HG03097 (cell line): ENCODE data around the gene NT5C.
A peak's percentile ranks its signal among the peaks of the same experiment; 100 is the strongest.
"Not testable (repeated sequence)": the region's sequence is repeated elsewhere in the genome, so short reads cannot be mapped to it uniquely, and the experiment has no call there.

Experiments
- ATAC-seq: cut with Tn5 transposase; IDR thresholded peaks from one replicate; pipeline ENCODE4 v1.9.1; 2021; ENCODE audit not compliant: unreplicated experiment, low FRiP score

Gene NT5C

GRCh38 chr17:75131278-75132017 is at the start of gene NT5C:
TSS of gene NT5C (minus strand) at chr17:75131742. CDS start at chr17:75131707, 35 bp downstream.
- ATAC-seq, result peak; percentile 56

- no peak for ATAC-seq
Observed at GRCh38 chr17:75181110-75181509, 49.6 kb upstream of the NT5C start.

DNA sequence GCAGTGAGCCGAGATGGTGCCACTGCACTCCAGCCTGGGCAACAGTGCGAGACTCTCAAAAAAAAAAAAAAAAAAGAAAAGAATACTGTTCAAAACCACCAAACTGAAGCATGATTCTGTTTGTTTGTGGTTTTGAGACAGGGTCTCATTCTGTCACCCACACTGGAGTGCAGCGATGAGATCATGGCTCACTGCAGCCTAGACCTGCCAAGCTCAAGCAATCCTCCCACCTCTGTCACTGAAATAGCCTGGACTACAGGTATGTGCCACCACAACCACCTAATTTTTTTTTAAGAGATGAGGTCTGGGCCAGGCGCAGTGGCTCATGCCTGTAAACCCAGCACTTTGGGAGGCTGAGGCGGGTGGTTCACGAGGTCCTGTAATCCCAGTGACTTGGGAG is 46.9 kb upstream of the NT5C start:
- no peak for ATAC-seq

DNA sequence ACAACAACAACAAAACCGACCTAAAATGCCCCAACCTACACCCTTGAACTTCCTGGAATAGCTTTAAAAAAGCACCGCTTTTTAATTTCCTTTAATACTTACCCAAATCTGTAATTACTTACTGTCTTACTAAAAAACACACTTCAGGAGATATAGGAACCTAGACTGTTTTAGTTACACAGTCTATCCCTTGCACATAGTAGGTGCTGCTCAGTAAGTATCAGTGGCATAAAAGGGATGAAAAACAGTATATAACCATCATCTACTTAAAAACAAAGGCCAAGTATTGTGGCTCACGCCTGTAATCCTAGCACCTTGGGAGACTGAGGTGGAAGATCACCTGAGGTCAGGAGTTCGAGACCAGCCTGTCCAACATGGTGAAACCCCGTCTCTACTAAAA is 45.1 kb upstream of the NT5C start:
- ATAC-seq, result no peak

DNA sequence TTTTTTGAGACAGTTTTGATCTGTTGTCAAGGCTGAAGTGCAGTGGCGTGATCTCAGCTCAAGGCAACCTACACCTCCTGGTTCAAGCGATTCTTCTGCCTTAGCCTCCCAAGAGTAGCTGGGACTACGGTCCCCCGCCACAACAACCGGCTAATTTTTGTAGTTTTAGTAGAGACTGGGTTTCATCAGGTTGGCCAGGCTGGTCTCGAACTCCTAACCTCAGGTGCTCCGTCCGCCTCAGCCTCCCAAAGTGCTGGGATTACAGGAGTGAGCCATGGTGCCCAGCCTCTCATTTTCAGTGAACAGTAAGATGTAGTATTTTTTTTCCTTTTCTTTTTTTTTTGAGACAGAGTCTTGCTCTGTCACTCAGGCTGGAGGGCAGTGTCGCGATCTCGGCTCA is 43.5 kb upstream of the NT5C start:
- no peak for ATAC-seq

- no peak for ATAC-seq
Observed at GRCh38 chr17:75173526-75173925, 42.0 kb upstream of the NT5C start.

DNA sequence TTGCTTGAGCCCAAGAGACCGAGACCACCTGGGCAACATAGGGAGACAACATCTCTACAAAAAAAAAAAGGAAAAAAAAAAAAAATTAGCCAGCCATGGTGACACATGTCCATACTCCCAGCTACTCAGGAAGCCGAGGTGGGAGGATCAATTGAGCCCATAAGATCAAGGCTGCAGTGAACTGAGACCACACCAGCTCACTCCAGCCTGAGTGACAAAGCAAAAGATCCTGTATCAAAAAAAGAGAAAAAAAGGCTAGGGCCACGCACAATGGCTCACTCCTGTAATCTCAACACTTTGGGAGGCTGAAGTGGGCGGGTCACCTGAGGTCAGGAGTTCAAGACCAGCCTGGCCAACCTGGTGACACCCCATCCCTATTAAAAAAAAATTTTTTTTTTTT is 37.5 kb upstream of the NT5C start:
- no peak for ATAC-seq

DNA sequence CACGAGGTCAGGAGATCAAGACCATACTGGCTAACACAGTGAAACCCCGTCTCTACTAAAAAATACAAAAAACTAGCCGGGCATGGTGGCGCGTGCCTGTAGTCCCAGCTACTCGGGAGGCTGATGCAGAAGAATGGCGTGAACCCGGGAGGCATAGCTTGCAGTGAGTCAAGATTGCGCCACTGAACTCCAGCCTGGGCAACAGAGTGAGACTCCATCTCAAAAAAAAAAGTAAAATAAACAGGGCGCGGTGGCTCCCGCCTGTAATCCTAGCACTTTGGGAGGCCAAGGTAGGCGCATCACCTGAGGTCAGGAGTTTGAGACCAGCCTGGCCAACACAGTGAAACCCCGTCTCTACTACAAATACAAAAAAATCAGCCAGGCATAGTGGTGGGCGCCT is 33.1 kb upstream of the NT5C start:
- not testable (repeated sequence) for ATAC-seq

DNA sequence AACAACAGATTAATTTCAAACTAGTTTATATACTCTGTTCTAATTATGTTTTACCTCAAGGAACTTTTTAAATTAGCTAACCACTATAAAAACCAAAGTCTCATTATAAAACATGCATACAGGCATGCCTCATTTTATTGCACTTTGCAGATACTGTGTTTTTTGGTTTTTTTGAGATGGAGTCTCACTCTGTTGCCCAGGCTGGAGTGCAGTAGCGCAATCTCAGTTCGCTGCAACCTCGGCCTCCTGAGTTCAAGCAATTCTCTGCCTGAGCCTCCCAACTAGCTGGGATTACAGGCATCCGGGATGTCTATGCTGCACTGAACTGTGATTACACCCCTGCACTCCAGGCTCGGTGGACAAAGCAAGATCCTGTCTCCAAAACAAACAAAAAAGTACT is 31.5 kb upstream of the NT5C start:
- no peak for ATAC-seq

- no peak for ATAC-seq
Observed at GRCh38 chr17:75160211-75160610, 28.7 kb upstream of the NT5C start.

- no peak for ATAC-seq
Observed at GRCh38 chr17:75159196-75160031, 27.9 kb upstream of the NT5C start.

GRCh38 chr17:75158480-75158879 is 26.9 kb upstream of the NT5C start:
- ATAC-seq, result not testable (repeated sequence)

- ATAC-seq, result no peak
Observed at GRCh38 chr17:75155191-75155601, 23.7 kb upstream of the NT5C start.

- ATAC-seq, result peak; percentile 95
Observed at GRCh38 chr17:75154195-75155106, 22.9 kb upstream of the NT5C start, which contains the start of gene JPT1. TSS of gene JPT1 (minus strand) at chr17:75154512. CDS start at chr17:75154397, 115 bp downstream.

GRCh38 chr17:75153780-75154194 is 22.2 kb upstream of the NT5C start:
- peak; percentile 11 for ATAC-seq

- no peak for ATAC-seq
Observed at GRCh38 chr17:75152922-75153779, 21.6 kb upstream of the NT5C start.

DNA sequence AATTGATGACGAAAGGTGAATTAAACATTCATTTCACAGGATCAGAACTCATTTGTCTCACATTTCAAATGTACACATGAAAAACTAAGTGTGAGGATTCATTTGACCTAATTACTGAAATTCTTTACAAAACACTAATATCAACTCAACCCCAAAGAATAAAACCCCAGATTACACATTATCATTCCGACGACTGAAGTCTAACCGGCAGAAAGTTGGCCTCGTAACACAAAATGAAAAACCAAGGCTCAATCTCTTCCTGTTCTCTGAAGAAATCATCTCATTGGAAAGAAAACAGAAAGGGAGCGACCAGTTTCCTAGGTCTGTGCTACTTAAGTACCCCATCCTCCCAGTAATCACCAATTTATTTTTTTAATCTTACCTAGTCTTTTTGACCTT is 21.0 kb upstream of the NT5C start:
- no peak for ATAC-seq

GRCh38 chr17:75151930-75152329 is 20.4 kb upstream of the NT5C start:
- ATAC-seq, result no peak

DNA sequence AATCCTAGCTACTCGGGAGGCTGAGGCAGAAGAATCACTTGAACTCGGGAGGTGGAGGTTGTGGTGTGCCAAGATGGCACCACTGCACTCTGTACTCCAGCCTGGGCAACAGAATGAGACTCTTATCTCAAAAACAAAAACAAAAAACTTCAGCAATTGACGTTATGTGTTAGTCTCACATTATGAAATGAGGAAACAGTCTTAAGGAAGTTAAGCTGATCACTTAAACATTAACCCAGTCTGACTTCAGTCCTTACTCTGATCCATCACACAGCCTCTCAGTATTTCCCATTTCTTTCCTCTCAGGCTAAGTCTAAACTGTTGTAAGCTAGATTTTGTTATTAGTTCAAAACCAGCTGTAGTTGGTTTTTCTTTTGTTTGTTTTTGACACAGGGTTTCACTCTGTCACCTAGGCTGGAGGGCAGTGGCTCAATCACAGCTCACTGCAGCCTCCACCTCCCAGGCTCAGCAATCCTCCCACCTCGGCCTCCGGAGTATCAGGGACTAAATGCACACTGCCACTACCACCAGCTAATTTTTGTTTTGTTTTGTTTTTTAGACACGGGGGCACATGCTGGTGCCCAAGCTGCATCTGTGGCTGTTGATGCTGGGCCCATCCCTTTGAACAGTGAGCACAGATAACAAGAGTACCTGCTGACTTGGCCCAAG is 16.5 kb upstream of the NT5C start:
- ATAC-seq, result no peak
